ENCODE measurements around the gene KATNB1. TPM values are rescaled to one million over a fixed set of nuclear protein-coding genes. Genes with fewer than 3 reads are reported as not detected.

KATNB1 gene
- total and polyA plus RNA-seq, 4 donors: 14.9 to 39.3 (median 20.1) TPM

- Histone ChIP-seq H3K27me3 (ENCODE audit: control insufficient read depth in 3 of 3, insufficient read depth in 3 of 3, low read length in 2 of 3) (no peaks in the 10 kb centered on the region), H3K4me3 (no peak overlapping the region), H3K27ac (ENCODE audit: low read depth in 1 of 2, low read length in 1 of 2) (no peak overlapping the region), H3K9me3 (ENCODE audit: control insufficient read depth in 4 of 4, insufficient read depth in 3 of 4, low read length in 3 of 4) (no peaks in the 10 kb centered on the region), H3K36me3 (ENCODE audit: control insufficient read depth in 4 of 4, insufficient read depth in 4 of 4, low read length in 4 of 4) (peaks cover 3 to 61% (median 19%) of the 10 kb centered on the region in 4 donors), H3K4me1 (ENCODE audit: control insufficient read depth in 5 of 5, insufficient read depth in 5 of 5, low read length in 5 of 5) (peaks cover 0 to 4% (median 0%) of the 10 kb centered on the region in 5 donors), H3K9ac (ENCODE audit: insufficient read depth in 1 of 2, low read length in 2 of 2) (no peak overlapping the region)
- TF ChIP-seq CTCF (IDR thresholded peaks at IDR 0.05; ENCODE audit: control extremely low read depth, extremely low read depth): no peak
- DNase-seq (no peak), ATAC-seq (ENCODE audit: insufficient read depth, low FRiP score) (no peak)
- WGBS, 2 donors: 96% methylated on average over 12 of the region's 12 CpGs
These were observed 26.4 kb downstream of the KATNB1 start for GRCh38 chr16:57761957-57762356.

DNA sequence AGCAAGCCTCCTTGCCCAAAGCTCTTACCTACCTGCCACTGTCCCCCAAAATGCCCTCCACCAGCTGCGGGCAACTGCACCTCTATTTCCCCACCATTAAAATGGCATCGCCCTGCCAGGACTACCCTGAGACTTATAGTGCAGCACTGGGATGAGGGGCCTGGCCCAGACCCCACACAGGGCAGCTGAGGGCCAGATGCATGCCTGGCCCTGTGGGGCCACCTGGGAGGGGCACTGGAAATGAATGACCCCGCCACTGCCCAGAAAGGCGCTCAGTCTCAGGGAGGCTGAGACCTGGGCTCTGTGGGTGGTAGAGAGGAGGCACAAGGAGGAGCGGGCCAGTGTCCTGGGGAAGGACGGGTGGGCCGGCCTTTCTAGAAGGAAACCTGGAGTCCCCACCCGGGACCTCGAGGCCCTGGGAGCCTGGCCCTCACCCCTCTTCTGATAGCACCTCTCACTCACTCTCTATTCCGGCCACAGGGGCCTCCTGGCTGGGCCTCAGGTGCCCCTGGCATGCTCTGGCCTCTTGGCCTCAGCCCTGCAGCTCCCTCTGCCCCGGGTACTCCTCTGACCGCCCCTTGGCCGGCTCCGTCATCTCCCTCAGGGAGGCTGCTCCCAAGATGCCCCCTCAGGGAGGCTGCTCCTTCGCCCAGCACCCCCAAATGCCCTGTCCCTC is 26.9 kb downstream of the KATNB1 start:
- H3K27me3 ChIP-seq (ENCODE audit: control insufficient read depth in 3 of 3, insufficient read depth in 3 of 3, low read length in 2 of 3): no peaks in the 10 kb centered on the region
- H3K9me3 ChIP-seq (ENCODE audit: control insufficient read depth in 4 of 4, insufficient read depth in 3 of 4, low read length in 3 of 4): no peaks in the 10 kb centered on the region
- no peak for ATAC-seq (ENCODE audit: insufficient read depth, low FRiP score)
- WGBS, 2 donors: 78 to 86% methylated on average over 15 of the region's 15 CpGs
- peaks cover 3 to 64% (median 17%) of the 10 kb centered on the region in 4 donors for H3K36me3 ChIP-seq (ENCODE audit: control insufficient read depth in 4 of 4, insufficient read depth in 4 of 4, low read length in 4 of 4)
- peaks cover 0 to 4% (median 0%) of the 10 kb centered on the region in 5 donors for H3K4me1 ChIP-seq (ENCODE audit: control insufficient read depth in 5 of 5, insufficient read depth in 5 of 5, low read length in 5 of 5)
- H3K4me3 ChIP-seq: no peak overlapping the region
- H3K27ac ChIP-seq (ENCODE audit: low read depth in 1 of 2, low read length in 1 of 2): no peak overlapping the region
- no peak for DNase-seq
- no peak for TF ChIP-seq CTCF (IDR thresholded peaks at IDR 0.05; ENCODE audit: control extremely low read depth, extremely low read depth)
- no peak overlapping the region for H3K9ac ChIP-seq (ENCODE audit: insufficient read depth in 1 of 2, low read length in 2 of 2)

DNA sequence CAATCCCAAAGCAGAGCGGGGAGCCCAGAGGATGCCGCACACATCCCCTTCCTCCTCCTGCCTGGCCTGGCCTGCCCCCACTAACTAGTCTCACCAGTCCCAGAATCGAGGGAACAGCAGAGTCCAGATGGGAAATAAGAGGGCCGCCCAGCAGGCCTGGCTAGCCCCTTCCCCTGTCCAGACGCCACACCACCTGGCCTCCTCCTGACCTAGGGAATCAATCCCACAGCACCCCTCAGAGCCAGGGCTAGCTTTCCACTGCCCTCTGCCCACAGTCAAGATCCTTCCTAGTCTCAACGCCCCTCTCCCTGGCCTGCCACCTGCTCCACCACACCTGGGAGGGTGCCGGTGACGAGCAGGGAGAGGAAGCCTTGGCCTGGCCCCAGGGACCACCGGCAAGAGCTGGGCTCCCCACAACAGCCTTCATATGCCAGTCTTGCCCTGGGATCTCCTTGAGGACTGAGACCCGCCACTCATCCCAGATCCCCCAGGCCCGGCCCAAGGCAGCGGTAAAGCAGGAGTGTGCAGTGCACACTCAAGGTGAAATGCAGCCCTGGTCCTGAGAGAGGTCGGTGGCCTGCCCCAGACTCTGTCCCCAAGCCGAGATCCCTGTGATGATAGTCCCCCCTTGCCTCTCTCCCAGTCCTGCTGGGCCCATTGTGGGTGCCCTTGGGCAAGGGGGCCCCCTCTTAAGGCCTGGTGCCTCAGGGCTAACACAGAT is 27.9 kb downstream of the KATNB1 start:
- no peak overlapping the region for H3K27ac ChIP-seq (ENCODE audit: low read depth in 1 of 2, low read length in 1 of 2)

More for the DNA sequence above, 27.9 kb downstream of the KATNB1 start:
- no peak for DNase-seq
- Histone ChIP-seq H3K4me3 (no peak overlapping the region), H3K9ac (ENCODE audit: insufficient read depth in 1 of 2, low read length in 2 of 2) (no peak overlapping the region), H3K9me3 (ENCODE audit: control insufficient read depth in 4 of 4, insufficient read depth in 3 of 4, low read length in 3 of 4) (no peaks in the 10 kb centered on the region), H3K27me3 (ENCODE audit: control insufficient read depth in 3 of 3, insufficient read depth in 3 of 3, low read length in 2 of 3) (no peaks in the 10 kb centered on the region), H3K36me3 (ENCODE audit: control insufficient read depth in 4 of 4, insufficient read depth in 4 of 4, low read length in 4 of 4) (peaks cover 3 to 62% (median 17%) of the 10 kb centered on the region in 4 donors), H3K4me1 (ENCODE audit: control insufficient read depth in 5 of 5, insufficient read depth in 5 of 5, low read length in 5 of 5) (peaks cover 0 to 4% (median 0%) of the 10 kb centered on the region in 5 donors)
- 92 to 94% methylated on average over 12 to 14 of the region's 14 CpGs for WGBS, 2 donors
- TF ChIP-seq CTCF (IDR thresholded peaks at IDR 0.05; ENCODE audit: control extremely low read depth, extremely low read depth): no peak
- ATAC-seq (ENCODE audit: insufficient read depth, low FRiP score): no peak

Measured in lung (tissue), 12 donors.